WI38 (cell line): ENCODE measurements around the gene ZNF778.
"Not testable (repeated sequence)": the region's sequence is repeated elsewhere in the genome, so short reads cannot be mapped to it uniquely, and the experiment has no call there.

Experiments
- H3K4me3 ChIP-seq: 2 replicates; pipeline ENCODE4 v1.5.1; 2011; ENCODE audit warnings: low read depth, mild to moderate bottlenecking, control low read depth, low read length
- TF ChIP-seq, protein P1 (sequence below): IDR thresholded peaks from 2 replicates; pipeline ENCODE4 v1.5.1; 2012; ENCODE audit warnings: low read depth, mild to moderate bottlenecking, control low read depth, low read length

ZNF778 gene

DNA sequence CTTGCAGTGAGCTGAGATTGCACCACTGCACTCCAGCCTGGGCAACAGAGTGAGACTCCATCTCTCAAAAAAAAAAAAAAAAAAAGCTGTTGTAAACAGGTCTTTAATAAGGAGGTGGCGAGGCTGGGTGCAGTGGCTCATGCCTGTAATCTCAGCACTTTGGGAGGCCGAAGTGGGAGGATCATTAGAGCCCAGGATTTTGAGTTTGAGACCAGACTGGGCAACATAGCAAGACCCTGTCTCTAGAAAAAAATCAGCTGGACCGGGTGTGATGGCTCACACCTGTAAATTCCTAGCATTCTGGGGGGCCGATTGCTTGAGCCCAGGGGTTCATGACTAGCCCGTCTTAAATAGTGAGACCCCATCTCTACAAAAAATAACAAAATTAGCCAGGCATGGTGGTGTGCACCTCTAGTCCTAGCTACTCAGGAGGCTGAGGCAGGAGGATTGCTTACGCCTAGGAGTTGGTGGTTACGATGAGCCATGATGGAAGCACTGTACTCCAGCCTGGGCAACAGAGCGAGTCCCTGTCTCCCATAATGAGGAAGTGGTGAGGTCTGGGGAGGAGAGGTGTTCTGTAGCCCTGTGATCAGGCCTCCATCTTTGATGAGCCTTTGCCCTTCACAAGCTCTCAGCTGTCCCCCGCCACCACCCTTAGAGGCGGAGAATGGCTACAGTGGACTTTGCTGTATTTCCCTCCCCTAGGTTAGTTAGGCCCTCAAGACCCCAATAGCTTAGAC is 36.2 kb downstream of the ZNF778 start:
- TF ChIP-seq, protein P1, sequence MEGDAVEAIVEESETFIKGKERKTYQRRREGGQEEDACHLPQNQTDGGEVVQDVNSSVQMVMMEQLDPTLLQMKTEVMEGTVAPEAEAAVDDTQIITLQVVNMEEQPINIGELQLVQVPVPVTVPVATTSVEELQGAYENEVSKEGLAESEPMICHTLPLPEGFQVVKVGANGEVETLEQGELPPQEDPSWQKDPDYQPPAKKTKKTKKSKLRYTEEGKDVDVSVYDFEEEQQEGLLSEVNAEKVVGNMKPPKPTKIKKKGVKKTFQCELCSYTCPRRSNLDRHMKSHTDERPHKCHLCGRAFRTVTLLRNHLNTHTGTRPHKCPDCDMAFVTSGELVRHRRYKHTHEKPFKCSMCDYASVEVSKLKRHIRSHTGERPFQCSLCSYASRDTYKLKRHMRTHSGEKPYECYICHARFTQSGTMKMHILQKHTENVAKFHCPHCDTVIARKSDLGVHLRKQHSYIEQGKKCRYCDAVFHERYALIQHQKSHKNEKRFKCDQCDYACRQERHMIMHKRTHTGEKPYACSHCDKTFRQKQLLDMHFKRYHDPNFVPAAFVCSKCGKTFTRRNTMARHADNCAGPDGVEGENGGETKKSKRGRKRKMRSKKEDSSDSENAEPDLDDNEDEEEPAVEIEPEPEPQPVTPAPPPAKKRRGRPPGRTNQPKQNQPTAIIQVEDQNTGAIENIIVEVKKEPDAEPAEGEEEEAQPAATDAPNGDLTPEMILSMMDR: no peak

DNA sequence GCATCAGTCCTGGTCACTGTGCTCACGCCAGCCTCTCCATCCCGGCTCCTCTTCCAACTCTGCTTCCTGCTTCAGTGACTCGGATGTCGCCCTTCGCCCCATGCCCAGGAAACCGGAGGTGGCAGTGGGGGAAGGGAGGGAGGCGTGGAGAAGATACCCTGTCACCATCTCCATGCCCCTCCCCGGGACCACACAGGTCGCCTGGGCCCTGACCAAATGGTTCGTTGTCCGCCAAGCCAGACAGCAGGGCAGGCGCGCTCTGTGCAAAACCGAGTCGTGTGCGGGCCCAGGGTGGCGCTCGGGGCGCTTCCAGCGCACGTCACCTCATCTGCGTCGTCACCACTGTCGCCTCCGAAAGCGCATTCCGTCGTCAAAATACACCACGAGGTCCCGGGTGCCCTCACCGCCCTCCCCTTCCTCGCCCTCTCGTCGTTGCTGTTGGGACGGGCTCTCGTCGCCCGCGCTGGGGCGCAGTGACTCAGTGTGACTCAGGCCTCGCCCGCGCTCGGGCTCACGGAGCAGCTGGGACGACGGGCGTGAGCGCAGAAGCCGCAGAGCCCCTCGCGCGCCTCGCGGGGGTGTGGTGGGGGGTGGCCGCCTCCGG is 39.2 kb downstream of the ZNF778 start:
- H3K4me3 ChIP-seq: no peak overlapping the region
- TF ChIP-seq, protein P1: no peak

More for the DNA sequence above, 36.2 kb downstream of the ZNF778 start:
- H3K4me3 ChIP-seq: no peak overlapping the region

DNA sequence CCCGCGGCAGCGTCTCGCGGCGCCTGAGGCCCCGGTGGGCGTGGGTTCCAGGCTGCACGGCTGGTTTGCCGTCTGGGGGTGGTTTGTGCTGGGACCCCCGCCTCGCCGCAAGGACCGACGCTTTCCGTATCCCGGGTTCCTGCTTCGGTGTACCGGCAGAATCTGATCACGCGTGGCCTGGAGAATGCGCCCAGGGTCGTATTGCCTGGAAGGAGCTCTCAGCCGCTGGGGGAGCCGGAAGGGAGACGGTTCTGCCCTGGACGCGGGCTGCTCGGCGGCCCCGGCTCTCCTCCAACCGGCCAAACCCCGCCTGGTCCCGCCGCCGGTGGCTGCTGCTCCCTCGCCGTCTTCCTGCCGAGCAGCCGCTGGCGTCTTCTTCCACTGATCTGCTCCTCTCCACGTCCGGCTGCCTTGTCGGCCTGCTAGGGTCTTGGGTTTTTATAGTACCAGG is 39.8 kb downstream of the ZNF778 start:
- TF ChIP-seq, protein P1: no peak
- no peak overlapping the region for H3K4me3 ChIP-seq

DNA sequence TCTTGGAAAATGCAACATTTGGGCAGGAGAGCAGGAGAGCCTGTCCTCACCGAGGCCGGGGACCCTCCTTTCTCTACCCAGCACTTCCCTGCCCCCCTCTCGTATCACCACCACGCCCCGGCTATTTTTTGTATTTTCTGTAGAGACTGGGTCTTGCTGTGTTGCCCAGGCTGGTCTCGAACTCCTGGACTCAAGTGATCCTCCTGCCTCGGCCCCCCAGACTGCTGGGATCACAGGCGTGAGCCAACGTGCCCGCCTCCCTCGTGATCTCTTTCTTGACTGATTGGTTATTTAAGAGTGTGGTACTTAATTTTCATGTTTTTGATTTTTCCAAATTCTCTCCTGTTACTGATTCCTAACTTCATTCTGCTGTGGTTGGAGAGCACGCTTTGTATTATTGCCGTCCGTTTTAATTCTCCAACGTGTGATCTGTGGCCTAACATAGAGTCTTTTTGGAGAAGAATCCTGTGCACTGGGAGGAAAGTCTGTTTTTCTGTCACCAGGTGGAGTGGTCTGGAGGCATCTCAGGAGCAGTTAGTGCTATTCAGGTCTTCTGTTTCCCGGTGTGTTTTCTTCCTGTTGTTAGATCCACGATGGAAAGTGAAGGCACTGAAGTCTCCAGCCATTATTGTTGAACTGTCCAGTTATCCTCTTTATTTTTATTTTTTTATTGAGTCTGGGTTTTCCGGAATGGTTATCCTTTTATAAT is 40.4 kb downstream of the ZNF778 start:
- TF ChIP-seq, protein P1: no peak
- H3K4me3 ChIP-seq: no peak overlapping the region

GRCh38 chr16:89259901-89260300 is 42.4 kb downstream of the ZNF778 start:
- not testable (repeated sequence) for H3K4me3 ChIP-seq

DNA sequence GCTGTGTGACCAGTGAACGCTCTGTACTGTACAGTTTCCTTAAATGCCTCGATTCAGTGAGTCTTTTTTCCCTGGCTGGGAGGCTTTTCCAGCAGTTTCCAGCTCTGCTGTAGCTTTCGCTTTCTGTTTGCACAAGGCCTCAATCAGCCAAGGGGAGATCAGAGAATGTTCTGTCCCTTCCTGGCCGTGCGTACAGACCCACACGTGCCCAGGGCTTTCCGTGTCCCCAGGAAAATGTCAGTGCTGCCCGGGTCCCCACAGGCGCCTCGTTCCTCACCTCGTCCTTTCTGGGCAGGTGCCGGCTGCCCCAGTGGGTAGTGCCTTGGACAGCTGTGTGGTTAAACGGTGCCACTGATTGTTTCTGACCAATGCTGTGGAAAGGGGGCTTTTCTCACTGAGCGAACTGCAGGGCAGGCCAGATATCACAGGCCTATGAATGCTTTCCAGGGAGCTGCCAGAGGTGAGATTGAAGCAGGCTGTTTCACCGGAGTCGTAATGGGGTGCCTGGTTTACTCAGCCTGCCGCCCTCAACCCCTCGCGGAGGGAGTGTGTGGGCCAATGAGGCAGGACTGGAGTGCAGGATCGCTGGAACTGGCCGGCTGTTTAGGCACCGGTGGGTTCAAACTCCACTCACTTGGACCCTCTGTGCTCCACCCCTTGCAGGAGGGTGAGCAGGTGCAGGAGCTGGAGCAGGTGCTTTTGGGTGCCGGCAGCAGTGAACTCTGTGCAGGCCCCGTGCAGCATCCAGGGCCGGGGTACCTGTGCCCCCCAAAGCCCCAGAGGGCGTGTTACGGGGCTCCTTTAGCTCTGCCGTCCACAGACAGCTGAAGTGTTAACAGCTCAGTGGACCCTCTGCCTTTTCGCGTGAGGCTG is 44.4 kb downstream of the ZNF778 start:
- TF ChIP-seq, protein P1: no peak
- H3K4me3 ChIP-seq: no peak overlapping the region
